GM12878 (cell line): Measurements from ENCODE around the gene FTHL17. TPM values are rescaled to one million over a fixed set of nuclear protein-coding genes. Genes with fewer than 3 reads are reported as not detected.

Source experiments
- ATAC-seq: fragments of 200-7000 bp; cut with Tn5 transposase; 3 replicates; pipeline ENCODE4 v1.9.1; 2020; ENCODE audit warnings: mild to moderate bottlenecking, moderate library complexity
- BruUV-seq: library from RNA; stranded (reverse); fragments of 400-500 nt; replicated peaks from 2 replicates; lab custom pipeline; 2021; lab: Mats Ljungman, UMichigan
- CTCF ChIA-PET: fragments of 300-600 bp; sonication (Branson Sonifier 250); formaldehyde crosslinking; extraction: SDS; loops from one replicate; lab custom pipeline; 2021; ENCODE audit warnings: inconsistent platforms; lab: Yijun Ruan, JAX
- POLR2A ChIA-PET: fragments of 350-600 bp; formaldehyde crosslinking; extraction: SDS; loops from one replicate; lab custom pipeline; 2021; ENCODE audit warnings: inconsistent platforms; lab: Charles Lee
- RAD21 ChIA-PET: fragments of 300-600 bp; sonication (Branson Sonifier 250); formaldehyde crosslinking; loops from one replicate; lab custom pipeline; 2023; ENCODE audit warnings: antibody characterized with exemption; ENCODE audit not compliant: unreplicated experiment; lab: Charles Lee
- SMC1A ChIA-PET: fragments of 300-600 bp; sonication (Branson Sonifier 250); formaldehyde crosslinking; loops from one replicate; lab custom pipeline; 2023; ENCODE audit not compliant: unreplicated experiment, uncharacterized antibody; lab: Charles Lee
- DNase-seq: peaks from one replicate; pipeline ENCODE4 v3.0.0-alpha.2; 2011; ENCODE audit warnings: low read depth, low spot score
- FAIRE-seq: peaks from 3 replicates; lab custom pipeline; 2011; peaks lifted over from hg19 to GRCh38; lab: Jason Lieb, UNC
- H2AFZ ChIP-seq: 2 replicates; pipeline ENCODE4 v1.6.0; 2011; ENCODE audit warnings: low read depth, low read length, control low read depth; ENCODE audit not compliant: control insufficient read depth
- H3K27ac ChIP-seq: 2 replicates; pipeline ENCODE4 v1.5.1; 2011; ENCODE audit warnings: control low read depth; ENCODE audit not compliant: control insufficient read depth, insufficient read depth
- H3K27me3 ChIP-seq, 2 experiments: replicated peaks in 1 of 2; 2 replicates each; pipeline versions ENCODE4 v1.6.0 to v1.6.1; 2011; ENCODE audit warnings: low read length in 1 of 2; ENCODE audit not compliant: control insufficient read depth in 2 of 2, insufficient read depth in 2 of 2
- H3K36me3 ChIP-seq, 2 experiments: 2 replicates each; pipeline ENCODE4 v1.5.1; 2011; ENCODE audit warnings: low read length in 1 of 2; ENCODE audit not compliant: control insufficient read depth in 2 of 2, insufficient read depth in 2 of 2
- H3K4me1 ChIP-seq: 2 replicates; pipeline ENCODE4 v1.6.1; 2011; ENCODE audit warnings: mild to moderate bottlenecking, low read length, moderate library complexity, mixed read lengths; ENCODE audit not compliant: control insufficient read depth, insufficient read depth
- H3K4me2 ChIP-seq: 2 replicates; pipeline ENCODE4 v1.6.0; 2011; ENCODE audit warnings: control low read depth; ENCODE audit not compliant: control insufficient read depth, insufficient read depth
- H3K4me3 ChIP-seq: fragments of 200-600 bp; sonication (generic); 2 replicates; pipeline ENCODE4 v1.5.1; 2016
- H3K79me2 ChIP-seq: 2 replicates; pipeline ENCODE4 v1.6.0; 2011; ENCODE audit warnings: low read length; ENCODE audit not compliant: control insufficient read depth, insufficient read depth
- H3K9ac ChIP-seq: 2 replicates; pipeline ENCODE4 v1.8.0; 2011; ENCODE audit warnings: low read length, control low read depth, mixed read lengths; ENCODE audit not compliant: control insufficient read depth, insufficient read depth
- H3K9me3 ChIP-seq: replicated peaks from 3 replicates; pipeline ENCODE4 v1.5.1; 2011; ENCODE audit warnings: mild to moderate bottlenecking, low read length; ENCODE audit not compliant: control insufficient read depth, insufficient read depth
- H4K20me1 ChIP-seq: 2 replicates; pipeline ENCODE4 v1.6.0; 2011; ENCODE audit not compliant: control insufficient read depth, insufficient read depth
- CBX3 ChIP-seq: fragments of 200-600 bp; sonication (generic); IDR thresholded peaks from 2 replicates; pipeline ENCODE4 v1.6.1; 2016; ENCODE audit warnings: low read depth, borderline replicate concordance
- IKZF2 ChIP-seq, 2 experiments: fragments of 450-650 bp; IDR thresholded peaks; 2 replicates each; pipeline ENCODE4 v1.6.1; 2017; ENCODE audit warnings: mild to moderate bottlenecking in 2 of 2, moderate library complexity in 2 of 2
- MEF2A ChIP-seq: IDR thresholded peaks from 2 replicates; pipeline ENCODE4 v1.6.1; 2011; ENCODE audit warnings: low read depth, mild to moderate bottlenecking, low read length, moderate library complexity; ENCODE audit not compliant: insufficient read depth
- PBX3 ChIP-seq: IDR thresholded peaks from 2 replicates; pipeline ENCODE4 v1.6.1; 2011; ENCODE audit warnings: mild to moderate bottlenecking, low read depth, low read length, moderate library complexity; ENCODE audit not compliant: insufficient replicate concordance
- REST ChIP-seq: IDR thresholded peaks from 2 replicates; pipeline ENCODE4 v1.6.1; 2012; ENCODE audit warnings: mild to moderate bottlenecking, low read depth, low read length
- RUNX3 ChIP-seq: IDR thresholded peaks from 2 replicates; pipeline ENCODE4 v1.6.1; 2012; ENCODE audit warnings: low read length, inconsistent platforms
- SMAD1 ChIP-seq: fragments of 450-650 bp; IDR thresholded peaks from 2 replicates; pipeline ENCODE4 v1.6.1; 2018; ENCODE audit warnings: mild to moderate bottlenecking, low read depth; ENCODE audit not compliant: partially characterized antibody
- WGBS: methylation state at CpG from one replicate; pipeline ENCODE4 v1.1.6; 2016; ENCODE audit warnings: low lambda C conversion rate; ENCODE audit not compliant: insufficient replicate concordance, insufficient coverage; ENCODE audit errors: missing lambda C conversion rate; 5-methylcytosine and 5-hydroxymethylcytosine counted together
- in situ Hi-C: fragments of 300-500 bp; cut with MboI; formaldehyde crosslinking; loops from 9 replicates; pipeline ENCODE4 v1.14.3; 2018; ENCODE audit warnings: mixed read lengths
- intact Hi-C: fragments of 100-400 bp; cut with micrococcal nuclease; formaldehyde crosslinking; loops from one replicate; pipeline ENCODE4 v1.14.2; 2022; ENCODE audit not compliant: unreplicated experiment
- polyA plus RNA-seq, 11 experiments: library from polyadenylated mRNA; depleted of rRNA in 4 of 11; unstranded in 6 of 11; stranded (reverse) in 5 of 11; fragments of >200 nt; fragmentation: Nextera tagmentation in 4 of 11; fragmentation: Illumina TruSeq in 1 of 11; extraction: Ambion mirVana in 4 of 11; extraction: Trizol in 1 of 11; gene quantifications; 1 replicate in 1 of 11; 2 replicates in 10 of 11; pipeline versions ENCODE4 v1.2.1 to v1.2.3, GENCODE V29; 2011 to 2016; ENCODE audit warnings: inconsistent platforms in 2 of 11, missing spikeins in 2 of 11, low read depth in 1 of 11
- total RNA-seq, 4 experiments: library from RNA; depleted of rRNA in 3 of 4; stranded (reverse); fragments of >200 nt in 3 of 4; fragmentation: Illumina TruSeq in 1 of 4; extraction: Trizol in 1 of 4; gene quantifications; 2 replicates each; pipeline versions ENCODE4 v1.2.1 to v1.2.3, GENCODE V29; 2013 to 2021
- TF ChIP-seq, protein P1 (sequence below): fragments of 450-650 bp; IDR thresholded peaks from 2 replicates; pipeline ENCODE4 v1.6.1; 2017; ENCODE audit warnings: mild to moderate bottlenecking, moderate library complexity

The FTHL17 gene
- total and polyA plus RNA-seq, 10 of the 15 experiments (the other 5 are each of a cell fraction or from before 2014, with no cell fraction given) = not detected

- H4K20me1 ChIP-seq = no peaks in the 10 kb centered on the region
- in situ Hi-C loops = no loop called here
- H3K4me2 ChIP-seq = no peak overlapping the region
- H3K9ac ChIP-seq = no peak overlapping the region
- no peaks in the 10 kb centered on the region for H3K36me3 ChIP-seq
- H3K79me2 ChIP-seq = no peaks in the 10 kb centered on the region
- no peak overlapping the region for H2AFZ ChIP-seq
- FAIRE-seq = no peak
- H3K27ac ChIP-seq = no peak overlapping the region
- peak; percentile 64 for ATAC-seq
- POLR2A ChIA-PET = interaction anchor here (0.8 to 1.0 kb wide), 2 partner anchors 32 to 36 kb away, joined by 3 read pairs; no protein-coding TSS in a partner anchor
- RAD21 ChIA-PET = interaction anchor here (2.1 kb wide), 1 partner anchor 37 kb away, joined by 6 read pairs; no protein-coding TSS in a partner anchor
- BruUV-seq = no TSS peak
- no peak overlapping the region for H3K4me3 ChIP-seq
- H3K27me3 ChIP-seq = no peaks in the 10 kb centered on the region
- intact Hi-C loops = loop anchor here (10.0 kb wide), 1 partner anchor 112 kb away; no protein-coding TSS in a partner anchor
- 36% methylated on average over 1 of the region's 1 CpG for WGBS
- SMC1A ChIA-PET = interaction anchor here (0.7 to 1.6 kb wide), 3 partner anchors 8 to 169 kb away, joined by 3 to 4 read pairs (median 3); no protein-coding TSS in a partner anchor
- no peak for DNase-seq
- no peak for TF ChIP-seq MEF2A
- no peak for TF ChIP-seq RUNX3
- no peak for TF ChIP-seq CBX3
- no peak for TF ChIP-seq REST
- TF ChIP-seq IKZF2 (IDR thresholded peaks at IDR 0.05) = peak in 1 of 2 experiments; percentile 10; a peak in 1 of 4 replicates
- no peak for TF ChIP-seq PBX3
- TF ChIP-seq, protein P1, sequence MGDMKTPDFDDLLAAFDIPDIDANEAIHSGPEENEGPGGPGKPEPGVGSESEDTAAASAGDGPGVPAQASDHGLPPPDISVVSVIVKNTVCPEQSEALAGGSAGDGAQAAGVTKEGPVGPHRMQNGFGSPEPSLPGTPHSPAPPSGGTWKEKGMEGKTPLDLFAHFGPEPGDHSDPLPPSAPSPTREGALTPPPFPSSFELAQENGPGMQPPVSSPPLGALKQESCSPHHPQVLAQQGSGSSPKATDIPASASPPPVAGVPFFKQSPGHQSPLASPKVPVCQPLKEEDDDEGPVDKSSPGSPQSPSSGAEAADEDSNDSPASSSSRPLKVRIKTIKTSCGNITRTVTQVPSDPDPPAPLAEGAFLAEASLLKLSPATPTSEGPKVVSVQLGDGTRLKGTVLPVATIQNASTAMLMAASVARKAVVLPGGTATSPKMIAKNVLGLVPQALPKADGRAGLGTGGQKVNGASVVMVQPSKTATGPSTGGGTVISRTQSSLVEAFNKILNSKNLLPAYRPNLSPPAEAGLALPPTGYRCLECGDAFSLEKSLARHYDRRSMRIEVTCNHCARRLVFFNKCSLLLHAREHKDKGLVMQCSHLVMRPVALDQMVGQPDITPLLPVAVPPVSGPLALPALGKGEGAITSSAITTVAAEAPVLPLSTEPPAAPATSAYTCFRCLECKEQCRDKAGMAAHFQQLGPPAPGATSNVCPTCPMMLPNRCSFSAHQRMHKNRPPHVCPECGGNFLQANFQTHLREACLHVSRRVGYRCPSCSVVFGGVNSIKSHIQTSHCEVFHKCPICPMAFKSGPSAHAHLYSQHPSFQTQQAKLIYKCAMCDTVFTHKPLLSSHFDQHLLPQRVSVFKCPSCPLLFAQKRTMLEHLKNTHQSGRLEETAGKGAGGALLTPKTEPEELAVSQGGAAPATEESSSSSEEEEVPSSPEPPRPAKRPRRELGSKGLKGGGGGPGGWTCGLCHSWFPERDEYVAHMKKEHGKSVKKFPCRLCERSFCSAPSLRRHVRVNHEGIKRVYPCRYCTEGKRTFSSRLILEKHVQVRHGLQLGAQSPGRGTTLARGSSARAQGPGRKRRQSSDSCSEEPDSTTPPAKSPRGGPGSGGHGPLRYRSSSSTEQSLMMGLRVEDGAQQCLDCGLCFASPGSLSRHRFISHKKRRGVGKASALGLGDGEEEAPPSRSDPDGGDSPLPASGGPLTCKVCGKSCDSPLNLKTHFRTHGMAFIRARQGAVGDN = 0 out of 2 replicates have a peak, but pooled peaks have one; percentile 16
- no peak for TF ChIP-seq SMAD1
- CTCF ChIA-PET = interaction anchor here (2.3 kb wide), 1 partner anchor 25 kb away, joined by 7 read pairs; no protein-coding TSS in a partner anchor
- no peaks in the 10 kb centered on the region; the same call in 2 of the 3 replicates for H3K9me3 ChIP-seq
- peaks cover 9% of the 10 kb centered on the region for H3K4me1 ChIP-seq
These were observed 8.7 kb downstream of the FTHL17 start for GRCh38 chrX:31063114-31063513.
